ENCODE data around the gene SMOC1.

Gene SMOC1

GRCh38 chr14:70047598-70048312 lies 168.5 kb downstream of the SMOC1 start:
- DNase-seq = no peak

- no peak for DNase-seq
Observed at GRCh38 chr14:70048313-70048654, 169.1 kb downstream of the SMOC1 start.

GRCh38 chr14:70049605-70050004 lies 170.4 kb downstream of the SMOC1 start:
- no peak for DNase-seq

- DNase-seq = no peak
Observed at GRCh38 chr14:70050136-70050535, 170.9 kb downstream of the SMOC1 start.

- DNase-seq = no peak
Observed at GRCh38 chr14:70052990-70053389, 173.8 kb downstream of the SMOC1 start.

GRCh38 chr14:70057519-70058136 lies 178.4 kb downstream of the SMOC1 start:
- DNase-seq = no peak

GRCh38 chr14:70059545-70059944 lies 180.3 kb downstream of the SMOC1 start:
- DNase-seq = no peak

- DNase-seq = no peak
Observed at GRCh38 chr14:70061108-70061507, 181.9 kb downstream of the SMOC1 start.

- DNase-seq = no peak
Observed at GRCh38 chr14:70064136-70064865, 185.1 kb downstream of the SMOC1 start.

GRCh38 chr14:70067810-70068209 lies 188.6 kb downstream of the SMOC1 start:
- DNase-seq = no peak

GRCh38 chr14:70069186-70069585 lies 190.0 kb downstream of the SMOC1 start:
- no peak for DNase-seq

- peak; percentile 52 for DNase-seq
Observed at GRCh38 chr14:70073924-70074566, 194.8 kb downstream of the SMOC1 start.

- no peak for DNase-seq
Observed at GRCh38 chr14:70077005-70077404, 197.8 kb downstream of the SMOC1 start.

- no peak for DNase-seq
Observed at GRCh38 chr14:70077720-70078119, 198.5 kb downstream of the SMOC1 start.

- DNase-seq = no peak
Observed at GRCh38 chr14:70078329-70078728, 199.1 kb downstream of the SMOC1 start.

GRCh38 chr14:70080076-70080475 lies 200.9 kb downstream of the SMOC1 start:
- no peak for DNase-seq
